ENCODE data around the gene DZIP1.
A peak's percentile ranks its signal among the peaks of the same experiment; 100 is the strongest.
"Not testable (repeated sequence)": the region's sequence is repeated elsewhere in the genome, so short reads cannot be mapped to it uniquely, and the experiment has no call there.

Gene DZIP1, protein sequence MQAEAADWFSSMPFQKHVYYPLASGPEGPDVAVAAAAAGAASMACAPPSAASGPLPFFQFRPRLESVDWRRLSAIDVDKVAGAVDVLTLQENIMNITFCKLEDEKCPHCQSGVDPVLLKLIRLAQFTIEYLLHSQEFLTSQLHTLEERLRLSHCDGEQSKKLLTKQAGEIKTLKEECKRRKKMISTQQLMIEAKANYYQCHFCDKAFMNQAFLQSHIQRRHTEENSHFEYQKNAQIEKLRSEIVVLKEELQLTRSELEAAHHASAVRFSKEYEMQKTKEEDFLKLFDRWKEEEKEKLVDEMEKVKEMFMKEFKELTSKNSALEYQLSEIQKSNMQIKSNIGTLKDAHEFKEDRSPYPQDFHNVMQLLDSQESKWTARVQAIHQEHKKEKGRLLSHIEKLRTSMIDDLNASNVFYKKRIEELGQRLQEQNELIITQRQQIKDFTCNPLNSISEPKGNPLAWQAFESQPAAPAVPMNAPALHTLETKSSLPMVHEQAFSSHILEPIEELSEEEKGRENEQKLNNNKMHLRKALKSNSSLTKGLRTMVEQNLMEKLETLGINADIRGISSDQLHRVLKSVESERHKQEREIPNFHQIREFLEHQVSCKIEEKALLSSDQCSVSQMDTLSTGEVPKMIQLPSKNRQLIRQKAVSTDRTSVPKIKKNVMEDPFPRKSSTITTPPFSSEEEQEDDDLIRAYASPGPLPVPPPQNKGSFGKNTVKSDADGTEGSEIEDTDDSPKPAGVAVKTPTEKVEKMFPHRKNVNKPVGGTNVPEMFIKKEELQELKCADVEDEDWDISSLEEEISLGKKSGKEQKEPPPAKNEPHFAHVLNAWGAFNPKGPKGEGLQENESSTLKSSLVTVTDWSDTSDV

DNA sequence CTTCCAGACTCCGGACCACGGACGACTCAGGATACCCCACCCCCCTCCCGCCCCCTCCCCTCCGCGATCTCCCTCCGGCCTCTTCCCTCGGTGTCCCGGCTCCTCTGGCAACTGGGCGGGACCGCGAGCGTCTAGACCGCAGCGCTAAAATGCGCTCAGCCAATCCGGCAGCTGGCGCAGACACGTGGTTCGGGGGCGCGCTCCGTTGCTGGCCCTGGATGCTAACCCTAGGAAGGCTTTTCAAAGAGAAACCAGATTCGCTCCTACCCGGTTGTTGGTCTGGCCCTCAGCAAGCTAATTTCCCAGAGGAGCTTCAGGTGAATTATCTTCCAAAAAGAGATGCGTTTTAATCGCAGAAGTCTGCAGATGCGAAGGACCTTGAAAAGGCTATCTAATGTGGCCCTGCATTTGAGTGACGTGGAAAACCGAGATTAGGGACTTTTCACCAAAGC lies at the start of gene DZIP1:
Gene DZIP1 (minus strand): TSS at position 106 of the 452 bp plus-strand sequence. CDS start 2,677 bp downstream, outside the sequence.
- DNase-seq, result peak; percentile 49

DNA sequence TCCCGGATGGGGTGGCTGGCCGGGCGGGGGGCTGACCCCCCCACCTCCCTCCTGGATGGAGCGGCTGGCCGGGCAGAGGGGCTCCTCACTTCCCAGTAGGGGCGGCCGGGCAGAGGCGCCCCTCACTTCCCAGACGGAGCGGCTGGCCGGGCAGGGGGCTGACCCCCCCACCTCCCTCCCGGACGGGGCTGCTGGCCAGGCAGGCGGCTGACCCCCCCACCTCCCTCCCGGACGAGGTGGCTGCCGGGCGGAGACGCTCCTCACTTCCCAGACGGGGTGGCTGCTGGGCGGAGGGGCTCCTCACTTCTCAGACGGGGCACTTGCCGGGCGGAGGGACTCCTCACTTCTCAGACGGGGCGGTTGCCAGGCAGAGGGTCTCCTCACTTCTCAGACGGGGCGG lies 46.5 kb upstream of the DZIP1 start:
- not testable (repeated sequence) for DNase-seq

DNA sequence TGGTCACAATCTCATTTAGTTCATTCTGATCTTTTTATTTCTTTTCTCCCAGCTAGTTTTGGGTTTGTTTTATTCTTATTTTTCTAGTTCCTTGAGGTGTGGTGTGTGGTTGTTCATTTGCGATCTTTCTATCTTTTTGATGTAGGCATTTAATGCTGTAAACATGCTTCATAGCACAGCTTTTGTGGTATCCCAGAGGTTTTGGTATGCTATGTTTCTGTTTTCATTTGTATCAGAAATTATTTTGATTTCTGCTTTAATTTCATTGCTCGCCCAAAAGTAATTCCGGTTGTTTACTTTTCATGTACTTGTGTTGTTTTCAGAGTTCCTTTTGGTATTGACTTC lies 45.0 kb upstream of the DZIP1 start:
- no peak for DNase-seq

DNA sequence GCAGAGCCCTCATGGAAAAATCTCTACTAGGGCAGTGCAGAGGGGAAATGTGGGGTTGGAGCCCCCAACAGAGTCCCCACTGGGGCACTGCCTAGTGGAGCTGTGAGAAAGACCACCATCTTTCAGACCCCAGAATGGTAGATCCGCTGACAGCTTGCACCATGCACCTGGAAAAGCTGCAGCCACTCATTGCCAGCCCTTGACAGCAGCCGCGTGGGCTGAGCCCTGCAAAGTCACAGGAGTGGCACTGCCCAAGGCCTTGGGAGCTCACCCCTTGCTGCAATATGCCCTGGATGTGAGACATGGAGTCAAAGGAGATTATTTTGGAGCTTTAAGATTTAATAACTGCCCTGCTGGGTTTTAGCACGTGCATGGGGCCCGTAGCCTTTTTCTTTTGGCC lies 40.5 kb upstream of the DZIP1 start:
- not testable (repeated sequence) for DNase-seq

DNA sequence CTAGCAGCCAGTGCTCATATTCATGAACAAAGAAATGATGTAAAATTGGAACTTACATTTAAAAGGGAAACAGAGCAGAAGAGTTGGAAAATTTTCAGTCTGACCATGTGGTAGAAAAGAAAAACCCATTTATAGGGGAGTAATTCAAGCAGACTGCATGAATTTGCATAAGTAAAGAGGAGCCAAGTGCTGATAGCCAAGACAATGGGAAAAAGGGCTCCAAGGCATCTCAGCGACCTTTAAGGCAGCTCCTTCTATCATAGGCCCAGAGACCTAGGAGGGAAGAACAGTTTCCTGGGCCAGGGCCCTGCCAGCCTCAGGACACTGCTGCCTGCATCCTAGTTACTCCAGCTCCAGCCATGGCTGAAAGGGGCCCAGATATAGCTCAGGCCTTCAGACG lies 39.9 kb upstream of the DZIP1 start:
- DNase-seq, result no peak

DNA sequence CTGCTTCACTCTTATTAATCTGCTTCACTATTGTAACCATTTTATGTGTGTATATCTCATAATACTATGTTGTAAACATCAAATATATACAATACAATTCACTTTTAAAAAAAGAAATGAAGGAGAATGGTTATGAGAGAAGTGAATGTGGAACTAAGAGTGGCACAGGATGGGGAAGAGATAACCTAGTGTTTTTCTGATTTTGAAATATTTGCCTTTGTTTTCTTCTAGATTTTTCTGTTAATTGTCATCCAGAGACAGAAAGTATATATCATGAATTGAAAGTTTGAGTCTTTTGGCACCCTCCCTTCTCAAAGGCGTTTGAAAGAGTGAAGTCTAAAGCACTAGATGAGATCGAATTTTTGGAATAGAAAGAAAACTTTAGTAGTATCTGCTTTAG lies 35.2 kb upstream of the DZIP1 start:
- no peak for DNase-seq

DNA sequence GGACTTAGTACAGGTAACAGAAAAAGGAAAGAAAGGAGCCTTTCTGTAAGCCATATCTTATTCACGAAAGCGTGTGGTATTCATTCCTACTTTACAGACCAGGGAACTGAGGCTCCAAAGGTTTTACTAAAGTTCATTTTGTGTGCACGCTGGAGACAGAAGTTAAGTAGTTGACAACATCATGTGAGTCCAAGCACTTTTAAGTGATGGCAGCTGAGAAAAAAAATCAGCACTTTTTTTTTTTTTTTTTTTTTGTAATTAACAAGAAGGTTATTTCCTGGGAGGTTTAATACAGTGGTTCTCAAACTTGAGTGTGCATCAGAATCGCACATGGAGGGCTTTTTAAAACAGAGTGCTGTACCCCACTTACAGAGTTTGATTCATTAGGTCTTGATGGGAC lies 34.5 kb upstream of the DZIP1 start:
- no peak for DNase-seq

DNA sequence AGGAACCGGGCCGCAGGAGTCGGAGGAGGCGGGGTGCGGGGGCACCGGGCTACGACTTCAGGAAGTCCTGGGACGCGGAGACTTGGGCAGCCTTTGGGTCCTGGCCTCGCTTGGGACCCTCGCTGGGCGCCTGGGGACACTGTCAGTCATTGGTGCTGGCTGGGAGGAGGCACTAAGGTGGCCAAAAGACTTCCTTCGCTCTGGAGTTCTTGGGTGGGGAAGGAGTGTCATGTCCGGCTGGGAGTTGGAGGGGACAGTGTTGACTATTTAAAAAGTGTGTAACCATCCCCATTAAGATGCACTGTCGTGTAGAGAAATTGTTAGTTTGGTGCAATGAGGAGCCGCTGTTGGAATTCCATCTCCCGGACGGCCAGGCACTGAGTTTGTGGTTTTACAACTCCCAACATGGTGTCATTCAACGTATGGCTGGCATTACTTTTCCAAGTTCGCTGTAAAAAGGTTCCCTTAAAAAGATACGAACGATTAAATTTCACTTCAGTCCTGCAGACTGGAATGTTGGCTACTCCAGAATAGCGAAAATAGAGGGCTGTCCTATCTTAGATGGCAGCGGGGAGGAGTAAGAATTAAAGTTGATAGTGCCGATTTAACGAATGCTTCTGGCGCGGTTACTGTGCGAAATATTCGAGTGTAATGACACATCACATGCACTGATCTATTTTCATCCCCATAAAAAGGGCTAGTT lies 33.2 kb upstream of the DZIP1 start:
- DNase-seq, result no peak

DNA sequence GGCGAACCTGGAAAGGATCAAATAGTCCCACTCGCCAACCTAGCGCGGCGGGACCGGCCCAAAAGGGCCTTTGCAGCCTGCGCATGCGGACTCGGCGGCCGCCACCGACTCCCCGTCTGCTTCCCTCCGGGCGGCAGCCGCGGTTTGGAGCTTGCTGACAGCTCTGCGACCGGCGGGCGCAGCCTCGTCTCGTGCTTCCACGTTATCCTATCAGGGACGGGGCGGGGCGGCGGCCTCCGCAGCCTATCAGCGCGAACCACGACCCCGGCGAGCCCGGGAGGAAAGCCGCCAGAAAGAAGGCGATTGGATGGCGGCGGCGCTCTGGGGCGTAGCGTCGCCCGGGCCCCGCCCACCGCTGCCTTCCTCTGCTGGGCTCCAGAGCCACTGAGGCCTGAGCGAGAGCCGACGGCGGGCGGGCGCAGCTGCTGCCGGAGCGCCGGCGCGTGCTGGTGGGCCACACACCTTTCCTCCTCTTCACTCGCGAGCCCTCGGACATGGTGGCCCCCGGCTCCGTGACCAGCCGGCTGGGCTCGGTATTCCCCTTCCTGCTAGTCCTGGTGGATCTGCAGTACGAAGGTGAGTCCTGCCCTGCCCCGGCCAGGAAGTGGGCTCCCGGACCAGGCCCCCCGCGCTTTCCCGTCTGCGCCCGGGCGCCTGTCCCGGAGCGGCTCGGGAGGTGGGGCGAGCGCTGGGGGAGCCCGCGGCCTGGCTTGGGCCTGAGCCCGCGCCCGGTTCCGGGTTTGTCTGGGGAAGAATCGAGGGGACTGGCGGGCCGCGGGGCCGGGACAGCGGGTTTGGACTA lies 32.5 kb upstream of the DZIP1 start, which contains the start of gene DNAJC3:
Gene DNAJC3 (plus strand): TSS at position 378 of the 802 bp plus-strand sequence. CDS start 117 bp downstream, at position 495.
- peak; percentile 98 for DNase-seq

DNA sequence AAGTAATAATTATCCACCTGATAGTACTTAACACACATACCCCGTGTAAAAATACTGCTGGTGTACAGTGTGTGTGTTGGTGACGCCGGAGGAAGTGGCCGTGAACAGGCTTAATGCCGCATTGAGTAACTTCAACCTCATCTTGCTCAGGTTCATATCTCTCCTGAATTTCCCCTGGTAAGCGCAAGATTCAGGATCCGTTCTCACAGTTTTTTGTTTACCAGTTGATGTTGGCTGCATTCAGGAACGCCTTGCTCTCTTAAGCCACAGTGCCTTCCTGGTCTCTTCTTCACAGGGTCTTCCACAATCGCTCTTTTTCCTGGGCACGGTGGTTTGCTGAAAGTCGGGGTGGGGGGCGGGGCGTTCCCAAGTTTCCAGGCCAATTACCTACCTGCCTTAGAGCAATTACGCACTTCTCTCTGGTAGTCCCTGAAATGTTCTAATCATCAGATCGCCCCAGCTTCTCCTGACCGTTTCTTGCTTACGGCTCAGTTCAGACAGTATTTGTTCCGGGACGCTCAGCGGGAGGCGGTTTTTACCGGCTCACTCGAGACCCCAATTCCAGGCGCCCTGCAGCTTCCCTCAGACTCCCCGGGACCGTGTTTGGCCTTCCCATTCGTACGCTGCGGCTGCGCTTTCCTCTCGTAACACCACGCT lies 31.7 kb upstream of the DZIP1 start:
- DNase-seq, result peak; percentile 29

DNA sequence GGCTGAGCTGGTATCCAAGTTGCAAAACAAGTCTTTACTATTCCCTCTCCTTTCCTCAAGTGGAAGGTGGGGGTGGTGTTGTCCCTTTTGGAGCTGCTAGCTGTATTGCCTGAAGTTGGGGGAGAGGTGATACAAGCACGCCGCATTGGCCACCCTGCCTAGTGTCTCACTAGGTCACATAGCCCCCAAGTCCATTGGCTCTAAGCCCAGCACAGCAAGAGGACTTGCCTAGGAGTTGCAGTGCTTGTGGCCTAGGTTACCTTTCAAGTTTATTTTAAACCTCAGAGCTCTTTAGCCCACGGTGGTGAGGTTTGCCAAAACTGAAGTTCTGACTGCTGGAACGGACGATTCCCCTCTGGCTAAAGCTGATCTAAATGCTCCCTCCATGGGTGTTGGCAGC lies 27.1 kb upstream of the DZIP1 start:
- no peak for DNase-seq

DNA sequence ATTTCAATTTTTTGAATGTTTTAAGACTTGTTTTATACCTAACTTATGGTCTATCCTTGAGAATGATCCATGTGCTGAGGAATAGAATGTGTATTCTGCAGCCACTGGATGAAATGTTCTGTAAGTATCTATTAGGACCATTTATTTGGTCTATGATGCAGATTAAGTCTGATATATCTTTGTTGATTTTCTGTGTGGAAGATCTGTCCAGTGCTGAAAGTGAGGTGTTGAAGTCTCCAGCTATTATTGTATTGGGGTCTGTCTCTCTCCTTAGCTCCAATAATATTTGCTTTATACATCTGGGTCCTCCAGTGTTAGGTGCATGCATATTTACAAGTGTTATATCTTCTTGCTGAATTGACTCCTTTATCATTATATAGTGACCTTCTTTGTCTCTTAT lies 22.7 kb upstream of the DZIP1 start:
- not testable (repeated sequence) for DNase-seq

DNA sequence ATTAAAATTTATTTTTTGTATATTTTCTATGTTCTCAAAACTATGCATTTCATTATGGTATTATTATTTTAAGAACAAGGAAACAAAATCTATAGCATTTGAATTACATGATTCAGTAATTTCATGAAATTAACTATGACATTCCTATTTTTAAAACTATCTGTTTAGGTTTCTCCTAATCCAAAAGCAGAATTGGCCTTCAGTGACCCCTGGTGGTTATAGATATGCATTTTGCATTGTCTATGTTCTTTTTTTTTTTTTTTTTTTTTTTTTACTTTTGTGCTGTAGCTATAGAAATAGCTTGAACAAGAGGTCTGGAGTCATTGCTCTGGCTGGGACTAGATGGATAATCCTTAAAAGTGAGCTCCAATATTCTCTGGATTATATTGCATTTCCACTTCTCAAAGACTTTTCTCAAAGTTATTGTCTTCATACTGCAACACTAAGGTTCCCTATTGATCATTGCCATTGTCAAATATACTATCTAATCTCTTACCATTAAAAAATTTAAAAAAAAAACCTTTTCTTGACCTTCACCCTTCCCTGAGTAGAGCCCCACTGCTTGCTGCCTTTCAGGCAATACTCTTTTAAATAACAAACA lies 16.6 kb upstream of the DZIP1 start:
- no peak for DNase-seq

DNA sequence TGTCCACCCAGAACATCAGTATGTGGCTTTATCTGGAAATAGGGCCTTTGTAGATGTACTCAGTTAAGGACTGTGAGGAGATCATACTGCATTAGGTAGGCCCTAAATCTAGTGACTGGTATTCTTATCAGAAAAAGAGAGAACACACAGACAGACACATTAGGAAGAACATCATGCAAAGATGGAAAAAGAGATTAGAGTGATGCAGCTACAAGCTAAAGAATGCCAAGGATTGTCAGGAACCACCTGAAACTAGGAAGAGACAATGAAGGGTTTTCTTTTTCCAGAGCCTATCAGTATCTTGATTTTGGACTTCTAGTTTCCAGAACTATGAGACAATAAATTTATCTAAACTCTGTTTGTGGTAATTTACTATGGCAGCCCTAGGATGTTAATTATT lies 15.0 kb upstream of the DZIP1 start:
- DNase-seq, result no peak

DNA sequence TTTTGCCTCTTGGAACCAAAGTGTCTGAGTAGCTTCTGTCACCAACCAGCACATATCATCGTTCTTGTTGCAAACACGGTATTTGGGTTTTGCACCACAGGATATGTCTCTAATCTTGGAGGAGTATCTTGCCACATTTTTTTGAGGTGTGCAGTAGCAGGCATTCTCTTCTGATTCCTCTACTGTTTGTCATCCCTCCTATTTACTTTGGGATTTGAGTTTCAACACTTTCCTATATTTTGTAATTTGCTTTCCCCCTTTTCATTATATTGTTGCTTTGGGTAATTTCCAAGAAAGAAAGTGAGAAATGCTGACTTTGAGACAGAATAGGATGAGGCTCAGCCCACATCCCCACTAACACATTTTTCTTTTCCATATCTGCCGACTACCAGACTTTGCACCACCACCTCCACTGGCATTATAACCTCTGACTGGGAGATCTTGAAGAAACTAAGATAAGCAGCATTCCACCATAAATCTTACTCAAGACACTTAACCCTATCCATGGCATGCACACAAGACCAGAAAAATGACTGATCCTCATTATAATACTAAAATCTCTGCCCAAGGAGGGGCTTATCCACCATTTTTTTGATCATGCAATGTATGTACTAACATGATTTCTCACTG lies 12.0 kb upstream of the DZIP1 start:
- no peak for DNase-seq

DNA sequence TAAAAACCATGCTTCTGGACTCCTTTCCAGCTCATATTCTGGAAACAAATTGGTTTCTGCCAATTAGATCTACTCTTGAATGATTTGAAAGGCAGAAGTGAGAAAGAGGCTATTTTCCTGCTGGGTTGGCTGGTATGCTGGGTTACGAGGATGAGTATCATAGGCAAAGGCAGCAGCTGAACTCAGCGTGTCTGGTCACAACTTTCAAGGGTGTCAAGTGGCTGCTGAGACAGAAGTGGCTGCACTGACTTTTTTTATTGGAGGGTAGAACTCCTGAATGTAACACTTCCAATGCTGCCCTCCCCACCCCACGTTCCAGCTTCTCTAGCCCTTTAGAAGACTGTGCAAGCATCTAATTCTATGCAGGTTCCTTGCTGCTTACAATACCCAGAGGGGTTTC lies 8.3 kb upstream of the DZIP1 start:
- DNase-seq, result no peak

DNA sequence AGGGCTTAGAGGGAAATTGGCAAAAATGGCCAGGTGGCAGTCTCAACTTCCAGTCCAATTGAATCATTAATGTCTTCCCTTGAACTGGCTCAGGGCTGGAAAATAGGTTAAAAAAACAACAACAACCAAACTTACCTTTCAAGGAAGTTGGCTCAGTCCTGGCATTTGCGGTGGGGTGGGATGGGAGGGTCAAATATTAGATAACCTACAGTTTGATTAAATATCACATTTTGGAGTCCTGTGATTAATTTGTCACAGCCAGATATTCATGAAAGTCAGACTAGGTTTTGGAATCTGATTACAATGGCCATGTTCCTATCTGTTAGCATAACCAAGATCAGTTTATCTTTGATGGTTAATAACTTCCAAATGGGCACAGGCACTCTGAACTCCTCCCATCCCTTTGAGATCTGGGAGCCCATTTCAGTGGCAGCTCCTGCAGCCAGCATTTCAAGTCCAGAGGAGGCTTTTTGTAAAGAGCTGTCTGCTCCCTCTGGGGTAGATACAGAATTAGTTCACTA lies 7.8 kb upstream of the DZIP1 start:
- DNase-seq, result no peak

DNA sequence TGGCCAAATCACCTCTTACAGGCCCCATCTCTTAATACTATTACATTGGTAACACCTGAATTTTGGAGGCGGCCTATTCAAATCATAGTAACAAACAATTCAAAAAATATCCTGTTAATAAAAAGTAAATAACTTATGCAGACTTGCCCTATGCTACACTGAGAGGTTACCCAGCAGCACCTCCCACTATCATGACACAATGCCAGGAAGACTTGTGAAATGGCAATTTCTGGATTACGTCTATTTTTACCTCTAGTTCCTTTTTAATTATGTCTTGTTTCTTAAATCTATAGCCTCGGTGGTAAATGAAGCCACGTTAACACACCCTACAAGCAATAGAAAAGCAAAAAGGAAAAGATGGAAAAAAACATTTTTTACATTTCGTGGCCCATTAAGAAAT lies 6.2 kb upstream of the DZIP1 start:
- DNase-seq, result no peak

DNA sequence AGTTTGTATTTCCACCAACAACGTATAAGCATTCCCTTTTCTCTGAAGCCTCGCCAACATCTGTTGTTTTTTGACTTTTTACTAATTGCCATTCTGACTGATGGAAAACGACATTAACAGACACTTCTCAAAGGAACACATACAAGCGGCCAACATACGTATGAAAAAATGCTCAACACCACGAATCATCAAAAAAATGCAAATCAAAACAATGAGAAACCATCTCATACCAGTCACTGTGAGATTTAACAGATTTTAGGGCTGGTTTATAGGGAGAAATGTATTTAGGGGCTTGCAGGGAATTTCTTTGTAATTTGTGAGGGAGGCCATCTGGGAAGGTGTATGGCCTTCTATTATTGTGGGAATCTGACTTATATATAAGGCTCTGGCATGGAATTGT lies 2.8 kb upstream of the DZIP1 start:
- DNase-seq, result no peak

DNA sequence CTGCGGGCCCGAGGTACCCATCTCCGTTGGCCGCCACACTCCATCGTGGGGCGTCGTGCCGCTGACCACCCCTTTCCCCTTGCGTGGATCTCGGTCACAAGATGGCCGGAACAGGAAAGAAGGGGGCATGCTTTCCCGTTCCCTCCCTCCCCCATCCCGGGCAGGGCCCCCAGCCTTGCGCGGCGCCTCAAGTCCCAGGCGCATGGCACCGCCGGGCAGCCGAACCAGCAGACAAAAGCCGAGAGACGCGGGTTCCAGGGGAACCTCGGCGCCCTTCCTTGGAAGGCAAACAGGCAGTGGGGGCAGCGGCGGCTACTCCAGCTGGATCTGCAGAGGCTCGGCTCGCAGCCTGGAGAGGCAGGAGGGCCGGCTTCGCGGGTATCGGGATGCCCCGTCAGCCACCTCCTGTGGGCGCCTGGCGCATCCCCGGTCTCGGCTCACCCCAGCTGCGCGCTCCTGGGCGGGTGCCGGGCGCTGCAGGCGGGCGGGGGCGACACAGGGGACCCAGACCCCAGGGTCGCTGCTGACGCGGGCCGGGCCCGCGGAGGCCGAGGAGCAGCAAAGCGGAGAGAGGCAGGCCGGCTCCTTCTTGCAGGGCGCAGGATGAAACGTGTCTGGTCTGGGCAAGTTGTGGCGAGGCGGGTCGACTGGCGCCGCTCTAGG lies 439 bp downstream of the DZIP1 start:
- DNase-seq, result no peak

All from activated CD4-positive, alpha-beta T cell treated with anti-CD3 and anti-CD28 coated beads for 48 hours (primary cell).